Gastrocnemius medialis (tissue), 4 donors: ENCODE results near the gene NAA60. TPM values are rescaled to one million over a fixed set of nuclear protein-coding genes. Genes with fewer than 3 reads are reported as not detected.
"Not testable (repeated sequence)": the region's sequence is repeated elsewhere in the genome, so short reads cannot be mapped to it uniquely, and the experiment has no call there.

Experiments used
- ATAC-seq, 2 donors: fragments of 150-250 bp; one replicate each; pipeline ENCODE4 v1.9.1; 2016
- DNase-seq, 2 donors: peaks; one replicate each; pipeline ENCODE4 v3.0.0-alpha.2; 2019
- H3K27ac ChIP-seq, 4 donors: fragments of 200-600 bp; sonication (generic); 1 replicate in 1 of 4; 2 replicates in 3 of 4; pipeline ENCODE4 v1.5.1; 2016 to 2018; ENCODE audit warnings: mild to moderate bottlenecking in 2 of 4, moderate library complexity in 1 of 4
- H3K27me3 ChIP-seq, 3 donors: fragments of 200-600 bp; sonication (generic) in 2 of 3; 1 replicate in 1 of 3; 2 replicates in 2 of 3; pipeline versions ENCODE4 v1.5.1 to v1.6.0; 2016 to 2019; ENCODE audit warnings: mild to moderate bottlenecking in 1 of 3, moderate library complexity in 1 of 3
- H3K36me3 ChIP-seq, 2 donors: fragments of 200-600 bp; sonication (generic) in 1 of 2; one replicate each; pipeline ENCODE4 v1.5.1; 2017 to 2018
- H3K4me1 ChIP-seq, 2 donors: fragments of 200-600 bp; sonication (generic) in 1 of 2; one replicate each; pipeline ENCODE4 v1.5.1; 2016 to 2017; ENCODE audit warnings: mild to moderate bottlenecking in 2 of 2
- H3K4me3 ChIP-seq, 4 donors: fragments of 200-600 bp; sonication (generic) in 3 of 4; 1 replicate in 1 of 4; 2 replicates in 3 of 4; pipeline ENCODE4 v1.5.1; 2016 to 2019; ENCODE audit warnings: mild to moderate bottlenecking in 2 of 4
- H3K9me3 ChIP-seq, 3 donors: fragments of 200-600 bp; sonication (generic) in 2 of 3; 1 replicate in 1 of 3; 2 replicates in 2 of 3; pipeline ENCODE4 v1.5.1; 2016 to 2019
- POLR2A ChIP-seq, 2 donors: fragments of 450-650 bp; IDR thresholded peaks; one replicate each; pipeline ENCODE4 v1.6.1; 2017; ENCODE audit warnings: antibody characterized with exemption in 2 of 2, mild to moderate bottlenecking in 2 of 2, moderate library complexity in 2 of 2
- in situ Hi-C, 4 donors: fragments of 200-750 bp; cut with MboI; loops; one replicate each; pipeline versions ENCODE4 v1.15.0 to v1.8.0; 2017; ENCODE audit warnings: low sequenced_read_pairs in 4 of 4
- intact Hi-C: fragments of 100-400 bp; cut with DNase I; formaldehyde crosslinking; loops from one replicate; pipeline ENCODE4 v1.15.1; 2023; ENCODE audit warnings: low total_unique reads
- total RNA-seq, 4 donors: library from RNA; depleted of rRNA; stranded (reverse); fragments of >200 nt; gene quantifications; one replicate each; pipeline versions ENCODE4 v1.1.0 to v1.2.3, GENCODE V29; 2016
- TF ChIP-seq, protein P1 (sequence below), 5 experiments: fragments of 450-650 bp in 3 of 5; fragments of 200-600 bp in 2 of 5; sonication (generic) in 2 of 5; IDR thresholded peaks in 4 of 5; conservative IDR thresholded peaks in 1 of 5; 1 replicate in 4 of 5; 2 replicates in 1 of 5; pipeline ENCODE4 v1.5.1; 2016 to 2019; ENCODE audit warnings: antibody characterized with exemption in 5 of 5, mild to moderate bottlenecking in 3 of 5, moderate library complexity in 3 of 5

Gene NAA60
- total RNA-seq, 4 donors from 2014 or later, result 14.2 to 16.7 (median 15.4) TPM

DNA sequence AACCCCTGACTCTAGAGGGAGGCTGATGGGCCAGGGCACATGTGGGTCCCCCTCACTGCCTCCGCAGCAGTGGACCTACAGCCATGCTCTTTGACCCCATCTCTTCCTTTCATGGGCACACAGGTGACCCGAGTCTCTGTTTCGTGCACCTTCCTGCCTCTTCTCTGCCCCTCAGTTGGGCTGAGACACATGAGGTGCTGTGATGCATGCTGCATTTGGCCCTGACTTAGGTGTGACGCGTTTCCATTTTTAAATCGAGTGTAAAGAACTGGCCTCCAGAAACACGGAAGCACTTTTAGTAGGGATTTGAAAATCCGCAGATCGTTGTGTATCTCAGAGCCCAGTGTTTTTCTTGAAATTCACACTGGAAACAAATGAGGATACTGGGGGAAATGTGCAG, 27.2 kb downstream of the NAA60 start:
- no peaks in the 10 kb centered on the region for H3K27me3 ChIP-seq
- ATAC-seq (no peak), DNase-seq (no peak)
- H3K4me1 ChIP-seq, result peaks cover 32 to 37% of the 10 kb centered on the region in 2 donors
- no peaks in the 10 kb centered on the region for H3K9me3 ChIP-seq
- in situ Hi-C loops (no loop called here), intact Hi-C loops (no loop called here)
- H3K36me3 ChIP-seq, result peaks cover 0 to 6% of the 10 kb centered on the region in 2 donors
- H3K27ac ChIP-seq, result no peak overlapping the region
- no peak overlapping the region for H3K4me3 ChIP-seq
- no peak for TF ChIP-seq POLR2A (IDR thresholded peaks at IDR 0.05)
- TF ChIP-seq, protein P1, sequence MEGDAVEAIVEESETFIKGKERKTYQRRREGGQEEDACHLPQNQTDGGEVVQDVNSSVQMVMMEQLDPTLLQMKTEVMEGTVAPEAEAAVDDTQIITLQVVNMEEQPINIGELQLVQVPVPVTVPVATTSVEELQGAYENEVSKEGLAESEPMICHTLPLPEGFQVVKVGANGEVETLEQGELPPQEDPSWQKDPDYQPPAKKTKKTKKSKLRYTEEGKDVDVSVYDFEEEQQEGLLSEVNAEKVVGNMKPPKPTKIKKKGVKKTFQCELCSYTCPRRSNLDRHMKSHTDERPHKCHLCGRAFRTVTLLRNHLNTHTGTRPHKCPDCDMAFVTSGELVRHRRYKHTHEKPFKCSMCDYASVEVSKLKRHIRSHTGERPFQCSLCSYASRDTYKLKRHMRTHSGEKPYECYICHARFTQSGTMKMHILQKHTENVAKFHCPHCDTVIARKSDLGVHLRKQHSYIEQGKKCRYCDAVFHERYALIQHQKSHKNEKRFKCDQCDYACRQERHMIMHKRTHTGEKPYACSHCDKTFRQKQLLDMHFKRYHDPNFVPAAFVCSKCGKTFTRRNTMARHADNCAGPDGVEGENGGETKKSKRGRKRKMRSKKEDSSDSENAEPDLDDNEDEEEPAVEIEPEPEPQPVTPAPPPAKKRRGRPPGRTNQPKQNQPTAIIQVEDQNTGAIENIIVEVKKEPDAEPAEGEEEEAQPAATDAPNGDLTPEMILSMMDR (IDR thresholded peaks at IDR 0.05 in 4 of 5, conservative IDR thresholded peaks at IDR 0.05 in 1 of 5), result no peak

DNA sequence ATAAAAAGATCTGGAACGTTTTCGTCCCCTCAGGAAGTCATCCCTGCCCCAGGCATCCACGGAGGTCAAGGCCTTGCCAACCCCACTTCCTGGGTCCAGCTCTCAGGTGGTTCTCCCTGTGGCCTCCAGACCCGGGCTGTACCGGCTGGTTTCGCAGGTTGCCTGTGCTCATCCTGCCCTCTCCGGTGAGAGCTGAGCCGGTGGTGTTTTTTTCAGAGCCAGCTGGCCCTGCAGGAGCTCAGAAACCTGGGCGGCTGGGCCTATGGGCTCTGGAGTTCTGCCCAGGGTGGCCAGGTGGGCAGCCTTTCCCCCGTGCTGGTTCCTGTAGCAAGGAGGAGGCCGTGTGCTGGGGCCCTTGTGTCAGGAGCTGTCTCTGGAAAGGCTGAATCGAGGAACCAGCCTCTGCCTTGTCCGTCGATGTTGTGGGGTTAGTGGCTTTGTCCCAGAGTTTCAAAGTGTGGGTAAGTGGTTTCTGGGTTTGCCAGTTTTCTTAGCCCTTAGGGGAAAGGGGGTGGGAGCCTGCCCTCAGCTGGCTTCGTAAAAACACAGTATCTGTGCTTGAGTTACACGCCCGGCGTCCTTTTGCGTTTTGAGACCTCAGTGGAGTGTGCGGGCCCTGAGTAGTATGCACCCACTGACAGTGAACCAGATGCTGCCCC, 28.2 kb downstream of the NAA60 start:
- Histone ChIP-seq H3K4me1 (peaks cover 36 to 40% of the 10 kb centered on the region in 2 donors), H3K27me3 (no peaks in the 10 kb centered on the region), H3K36me3 (no peaks in the 10 kb centered on the region), H3K27ac (no peak overlapping the region), H3K9me3 (no peaks in the 10 kb centered on the region), H3K4me3 (no peak overlapping the region)
- no peak for DNase-seq
- in situ Hi-C loops (no loop called here), intact Hi-C loops (no loop called here)
- ATAC-seq, result no peak
- TF ChIP-seq POLR2A (IDR thresholded peaks at IDR 0.05), result no peak
- TF ChIP-seq, protein P1 (IDR thresholded peaks at IDR 0.05 in 4 of 5, conservative IDR thresholded peaks at IDR 0.05 in 1 of 5), result no peak

DNA sequence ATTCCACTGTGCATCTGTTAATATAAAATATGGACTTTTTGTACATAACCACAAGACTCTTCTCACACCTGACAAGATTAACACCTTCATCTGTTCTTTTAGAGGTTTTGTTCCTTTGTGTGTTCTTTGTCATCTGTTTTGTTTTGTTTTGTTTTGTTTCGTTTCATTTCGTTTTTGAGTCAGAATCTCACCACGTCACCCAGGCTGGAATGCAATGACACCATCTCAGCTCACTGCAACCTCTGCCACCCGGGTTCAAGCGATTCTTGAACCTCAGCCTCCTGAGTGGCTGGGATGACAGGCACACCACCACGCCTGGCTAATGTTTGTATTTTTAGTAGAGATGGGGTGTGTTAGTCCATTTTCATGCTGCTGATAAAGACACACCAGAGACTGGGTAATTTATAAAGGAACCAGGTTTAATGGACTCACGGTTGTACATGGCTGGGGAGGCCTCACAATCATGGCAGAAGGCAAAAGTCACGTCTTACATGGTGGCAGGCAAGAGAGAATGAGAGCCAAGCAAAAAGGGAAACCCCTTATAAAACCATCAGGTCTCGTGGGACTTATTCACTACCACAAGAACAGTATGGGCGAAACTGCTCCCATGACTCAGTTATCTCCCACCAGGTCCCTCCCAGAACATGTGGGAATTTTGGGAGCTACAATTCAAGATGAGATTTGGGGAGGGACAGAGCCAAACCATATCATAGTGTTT, 29.6 kb downstream of the NAA60 start:
- Histone ChIP-seq H3K9me3 (no peaks in the 10 kb centered on the region), H3K36me3 (no peaks in the 10 kb centered on the region), H3K4me1 (peaks cover 22 to 35% of the 10 kb centered on the region in 2 donors), H3K27me3 (no peaks in the 10 kb centered on the region), H3K27ac (no peak overlapping the region), H3K4me3 (no peak overlapping the region)
- in situ Hi-C loops (no loop called here), intact Hi-C loops (no loop called here)
- TF ChIP-seq, protein P1 (IDR thresholded peaks at IDR 0.05 in 4 of 5, conservative IDR thresholded peaks at IDR 0.05 in 1 of 5), result no peak
- no peak for TF ChIP-seq POLR2A (IDR thresholded peaks at IDR 0.05)
- DNase-seq (no peak), ATAC-seq (no peak)

DNA sequence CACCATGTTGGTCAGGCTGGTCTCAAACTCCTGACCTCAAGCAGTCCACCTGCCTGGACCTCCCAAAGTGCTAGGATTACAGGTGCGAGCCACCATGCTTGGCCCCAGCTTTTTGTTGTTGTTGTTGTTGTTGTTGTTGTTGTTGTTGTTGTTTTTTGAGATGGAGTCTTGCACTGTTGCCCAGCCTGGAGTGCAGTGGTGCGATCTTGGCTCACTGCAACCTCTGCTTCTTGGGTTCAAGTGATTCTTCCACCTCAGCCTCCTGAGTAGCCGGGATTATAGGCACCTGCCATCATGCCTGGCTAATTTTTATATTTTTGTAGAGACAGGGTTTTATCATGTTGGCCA, 30.1 kb downstream of the NAA60 start:
- H3K36me3 ChIP-seq, H3K27me3 ChIP-seq, H3K9me3 ChIP-seq, DNase-seq, H3K4me3 ChIP-seq, ATAC-seq, H3K27ac ChIP-seq, intact Hi-C loops, in situ Hi-C loops: not testable (repeated sequence)
- peaks cover 20 to 35% of the 10 kb centered on the region in 2 donors for H3K4me1 ChIP-seq

DNA sequence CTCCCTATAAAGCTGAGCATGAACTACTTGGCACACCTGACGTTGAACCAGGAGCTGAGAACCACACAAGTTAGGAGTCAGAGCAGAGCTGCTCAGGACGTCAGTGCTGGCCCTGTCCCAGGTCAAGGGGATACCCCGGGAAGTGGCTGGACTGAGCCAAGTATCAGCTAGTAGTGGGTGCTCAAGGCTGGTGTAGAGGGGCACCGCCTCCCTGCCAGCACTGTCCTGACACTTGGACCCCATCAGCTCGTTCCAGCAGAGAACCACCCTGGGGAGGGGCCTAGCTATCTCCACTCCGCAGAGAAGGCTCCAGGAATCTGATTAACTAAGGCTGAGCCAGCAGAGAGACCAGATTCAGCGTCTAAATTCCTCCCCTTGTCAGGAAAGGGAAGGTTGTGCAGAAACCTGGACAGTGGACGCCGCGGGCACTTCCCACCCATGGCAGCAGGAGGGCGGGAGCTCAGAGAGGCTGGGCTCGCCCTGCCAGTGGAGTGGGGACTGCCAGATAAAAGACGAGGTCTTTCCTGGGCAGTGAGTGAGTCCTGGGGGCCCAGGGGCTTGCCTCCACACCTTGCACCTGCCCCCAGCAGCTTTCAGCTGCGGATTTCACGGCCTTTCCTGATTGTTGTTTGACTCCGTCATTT, 30.8 kb downstream of the NAA60 start:
- H3K4me3 ChIP-seq, result no peak overlapping the region
- H3K36me3 ChIP-seq, result peaks cover 0 to under 1% of the 10 kb centered on the region in 2 donors
- no peaks in the 10 kb centered on the region for H3K9me3 ChIP-seq
- no peak for ATAC-seq
- TF ChIP-seq, protein P1 (IDR thresholded peaks at IDR 0.05 in 4 of 5, conservative IDR thresholded peaks at IDR 0.05 in 1 of 5), result no peak
- TF ChIP-seq POLR2A (IDR thresholded peaks at IDR 0.05), result no peak
- no peaks in the 10 kb centered on the region for H3K27me3 ChIP-seq
- H3K4me1 ChIP-seq, result peaks cover 20 to 33% of the 10 kb centered on the region in 2 donors
- H3K27ac ChIP-seq, result no peak overlapping the region
- intact Hi-C loops (no loop called here), in situ Hi-C loops (no loop called here)
- no peak for DNase-seq

DNA sequence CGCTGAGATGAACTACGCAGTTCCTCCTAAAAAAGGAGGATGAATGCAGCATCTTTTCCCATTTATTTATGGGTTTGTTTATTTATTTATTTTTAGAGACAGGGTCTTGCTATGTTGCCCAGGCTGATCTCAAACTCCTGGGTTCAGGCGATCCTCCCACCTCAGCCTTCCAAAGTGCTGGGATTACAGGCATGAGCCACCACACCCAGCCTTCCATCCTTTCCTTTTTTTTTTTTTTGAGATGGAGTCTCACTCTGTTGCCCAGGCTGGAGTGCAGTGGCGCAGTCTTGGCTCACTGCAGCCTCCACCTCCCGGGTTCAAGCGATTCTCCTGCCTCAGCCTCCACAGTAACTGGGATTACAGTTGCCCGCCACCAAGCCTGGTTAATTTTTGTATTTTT, 31.4 kb downstream of the NAA60 start:
- H3K9me3 ChIP-seq, H3K36me3 ChIP-seq, H3K4me3 ChIP-seq, H3K27me3 ChIP-seq, H3K27ac ChIP-seq, in situ Hi-C loops, ATAC-seq, intact Hi-C loops, DNase-seq: not testable (repeated sequence)
- H3K4me1 ChIP-seq, result peaks cover 20 to 33% of the 10 kb centered on the region in 2 donors
